ENCODE data around the gene ANO7.

Gene ANO7

DNA sequence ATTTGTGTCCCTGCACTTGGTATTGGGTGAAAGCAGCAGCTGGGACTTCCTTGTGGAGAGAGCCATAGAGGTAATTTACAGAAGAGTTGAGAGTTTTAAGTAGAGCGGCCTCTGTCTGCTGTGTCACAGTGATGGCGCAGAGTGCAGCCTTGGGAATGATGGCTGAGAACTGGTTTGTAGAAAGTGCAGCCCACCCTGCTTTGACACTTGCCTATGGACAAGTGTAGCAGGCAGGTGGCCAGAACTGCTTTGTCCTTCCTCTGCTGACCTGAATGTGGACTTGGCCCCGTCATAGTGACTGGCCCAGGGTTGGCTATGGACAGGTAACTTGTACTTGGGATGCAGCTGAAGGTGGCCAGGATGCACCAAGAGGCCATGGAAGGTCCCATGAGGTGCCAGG lies 6.4 kb upstream of the ANO7 start:
- in situ Hi-C loops (cut with MboI; ENCODE audit: low pct_unique_long_range_greater_than_20kb, low sequenced_read_pairs, unreplicated experiment), result no loop called here
- TF ChIP-seq, protein P1, sequence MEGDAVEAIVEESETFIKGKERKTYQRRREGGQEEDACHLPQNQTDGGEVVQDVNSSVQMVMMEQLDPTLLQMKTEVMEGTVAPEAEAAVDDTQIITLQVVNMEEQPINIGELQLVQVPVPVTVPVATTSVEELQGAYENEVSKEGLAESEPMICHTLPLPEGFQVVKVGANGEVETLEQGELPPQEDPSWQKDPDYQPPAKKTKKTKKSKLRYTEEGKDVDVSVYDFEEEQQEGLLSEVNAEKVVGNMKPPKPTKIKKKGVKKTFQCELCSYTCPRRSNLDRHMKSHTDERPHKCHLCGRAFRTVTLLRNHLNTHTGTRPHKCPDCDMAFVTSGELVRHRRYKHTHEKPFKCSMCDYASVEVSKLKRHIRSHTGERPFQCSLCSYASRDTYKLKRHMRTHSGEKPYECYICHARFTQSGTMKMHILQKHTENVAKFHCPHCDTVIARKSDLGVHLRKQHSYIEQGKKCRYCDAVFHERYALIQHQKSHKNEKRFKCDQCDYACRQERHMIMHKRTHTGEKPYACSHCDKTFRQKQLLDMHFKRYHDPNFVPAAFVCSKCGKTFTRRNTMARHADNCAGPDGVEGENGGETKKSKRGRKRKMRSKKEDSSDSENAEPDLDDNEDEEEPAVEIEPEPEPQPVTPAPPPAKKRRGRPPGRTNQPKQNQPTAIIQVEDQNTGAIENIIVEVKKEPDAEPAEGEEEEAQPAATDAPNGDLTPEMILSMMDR (IDR thresholded peaks at IDR 0.05; ENCODE audit: extremely low read depth, insufficient read depth, missing control alignments), result no peak
- DNase-seq (ENCODE audit: low spot score), result no peak

DNA sequence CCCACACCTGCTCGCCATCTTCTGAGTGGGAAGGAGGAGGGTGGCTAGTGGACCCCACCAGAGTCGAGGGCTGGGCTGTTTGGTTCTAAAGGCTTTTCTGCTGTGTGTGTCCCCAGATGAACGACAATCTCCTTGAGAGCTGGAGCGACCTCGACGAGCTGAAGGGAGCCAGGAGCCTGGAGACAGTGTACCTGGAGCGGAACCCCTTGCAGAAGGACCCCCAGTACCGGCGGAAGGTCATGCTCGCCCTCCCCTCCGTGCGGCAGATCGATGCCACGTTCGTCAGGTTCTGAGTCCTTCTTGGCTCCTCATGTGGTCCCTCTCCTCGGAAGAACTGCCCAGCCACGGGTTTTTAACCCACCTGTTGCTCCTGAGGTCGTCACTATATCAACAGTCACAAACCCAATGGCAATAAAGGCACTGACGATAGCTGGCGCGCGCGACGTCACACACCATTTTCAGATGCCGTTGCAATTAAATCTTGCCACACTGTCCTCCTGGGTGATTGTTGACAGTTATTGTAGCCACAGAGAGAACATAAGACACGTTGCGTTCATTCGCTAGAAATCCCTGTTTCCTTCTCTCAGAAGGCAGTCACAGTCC lies 5.8 kb upstream of the ANO7 start:
- TF ChIP-seq, protein P1 (IDR thresholded peaks at IDR 0.05; ENCODE audit: extremely low read depth, insufficient read depth, missing control alignments), result no peak
- in situ Hi-C loops (cut with MboI; ENCODE audit: low pct_unique_long_range_greater_than_20kb, low sequenced_read_pairs, unreplicated experiment), result no loop called here
- no peak for DNase-seq (ENCODE audit: low spot score)

DNA sequence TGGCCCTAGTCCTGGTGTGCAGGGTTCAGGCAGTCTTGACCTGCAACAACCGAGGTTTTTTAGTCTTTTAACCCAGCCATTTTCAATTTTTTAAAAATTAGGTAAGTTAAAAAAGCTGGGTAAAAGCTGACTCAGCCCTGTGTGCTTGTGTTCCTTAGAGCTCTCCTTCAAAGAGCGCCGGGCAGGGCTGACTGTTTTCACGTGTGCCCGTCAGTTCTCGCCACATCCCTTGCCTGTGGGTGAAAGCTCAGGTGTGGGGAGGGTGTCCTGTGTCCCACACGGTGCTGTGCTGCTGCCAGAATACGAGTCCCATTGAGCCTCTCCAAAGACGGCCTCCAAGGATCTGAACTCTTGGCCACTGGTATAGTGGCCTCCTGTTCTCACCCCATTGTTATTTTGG lies 5.3 kb upstream of the ANO7 start:
- TF ChIP-seq, protein P1 (IDR thresholded peaks at IDR 0.05; ENCODE audit: extremely low read depth, insufficient read depth, missing control alignments), result no peak
- in situ Hi-C loops (cut with MboI; ENCODE audit: low pct_unique_long_range_greater_than_20kb, low sequenced_read_pairs, unreplicated experiment), result no loop called here
- no peak for DNase-seq (ENCODE audit: low spot score)

DNA sequence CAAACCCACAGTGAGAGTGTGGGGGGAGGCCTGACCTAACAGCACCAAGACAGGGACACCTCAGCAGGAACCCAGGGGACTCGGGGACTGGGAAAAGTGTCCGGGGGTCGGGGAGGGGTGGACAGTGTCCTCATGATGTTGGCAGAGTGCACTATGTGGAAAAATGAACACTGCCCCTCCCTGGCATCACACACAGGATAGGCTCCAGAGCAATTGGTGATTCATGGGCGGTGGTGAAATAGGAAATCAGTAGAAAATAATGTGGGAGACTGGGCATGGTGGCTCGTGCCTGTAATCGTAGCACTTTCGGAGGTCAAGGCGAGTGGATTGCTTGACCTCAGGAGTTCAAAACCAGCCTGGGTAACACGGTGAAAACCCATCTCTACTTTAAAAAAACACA lies 3.6 kb upstream of the ANO7 start:
- in situ Hi-C loops (cut with MboI; ENCODE audit: low pct_unique_long_range_greater_than_20kb, low sequenced_read_pairs, unreplicated experiment), result no loop called here
- DNase-seq (ENCODE audit: low spot score), result no peak
- TF ChIP-seq, protein P1 (IDR thresholded peaks at IDR 0.05; ENCODE audit: extremely low read depth, insufficient read depth, missing control alignments), result no peak

DNA sequence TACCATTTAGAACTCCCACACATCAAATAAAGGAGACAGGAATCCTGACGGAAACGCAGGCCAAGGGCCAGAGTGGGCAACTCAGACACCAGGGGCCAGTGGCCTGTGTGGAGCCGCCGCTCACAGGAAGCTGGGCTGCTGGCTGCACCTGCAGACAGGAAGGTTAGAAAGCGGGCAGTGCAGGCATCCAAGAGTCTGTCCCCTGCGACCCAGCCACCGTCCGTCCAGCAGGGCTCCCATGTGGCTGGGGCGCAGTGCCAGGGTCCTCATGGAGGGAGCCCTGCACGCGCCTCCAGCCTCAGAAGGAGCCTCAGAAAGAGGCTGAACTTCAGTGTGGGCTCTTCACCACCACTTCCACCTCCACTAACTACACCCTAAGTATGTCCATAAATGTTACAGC lies 2.5 kb upstream of the ANO7 start:
- TF ChIP-seq, protein P1 (IDR thresholded peaks at IDR 0.05; ENCODE audit: extremely low read depth, insufficient read depth, missing control alignments), result no peak
- in situ Hi-C loops (cut with MboI; ENCODE audit: low pct_unique_long_range_greater_than_20kb, low sequenced_read_pairs, unreplicated experiment), result no loop called here
- no peak for DNase-seq (ENCODE audit: low spot score)

DNA sequence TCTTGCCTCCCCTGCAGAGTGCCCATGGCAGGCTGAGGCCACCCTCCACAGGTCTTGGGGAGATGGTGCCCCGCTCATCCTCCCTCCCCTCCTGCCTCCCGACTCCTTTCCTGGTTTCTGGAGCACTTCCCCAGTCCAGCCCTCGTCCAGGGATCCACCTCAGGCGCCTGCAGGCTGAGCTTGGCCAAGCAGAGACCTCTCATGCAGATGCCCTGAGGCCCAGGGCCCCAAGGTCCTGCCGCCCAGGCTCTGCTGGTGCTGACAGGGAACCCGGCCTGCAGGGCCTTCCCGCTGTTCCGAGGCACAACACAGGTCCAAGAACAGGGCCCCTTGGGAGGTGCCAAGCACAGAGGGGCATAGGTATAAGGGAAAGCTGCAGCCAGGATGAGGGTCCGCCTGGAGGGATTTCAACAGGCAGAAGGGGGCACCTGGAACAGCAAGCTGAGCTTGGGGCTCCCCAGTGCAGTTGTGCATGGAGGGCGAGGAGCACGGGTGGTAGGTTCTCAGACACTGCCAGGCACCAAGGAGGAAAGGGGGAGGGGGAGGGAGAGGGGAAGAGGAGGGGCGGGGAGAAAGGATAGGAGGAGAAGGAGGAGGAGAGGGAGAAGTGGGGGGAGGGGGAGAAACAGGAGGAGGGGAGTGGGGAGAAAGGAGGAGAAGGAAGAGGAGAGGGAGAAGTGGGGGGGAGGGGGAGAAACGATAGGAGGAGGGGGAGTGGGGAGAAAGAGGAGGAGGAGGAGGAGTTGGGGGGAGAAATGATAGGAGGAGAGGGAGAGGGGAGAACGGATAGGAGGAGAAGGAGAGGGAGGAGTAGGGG lies 1.2 kb upstream of the ANO7 start:
- TF ChIP-seq, protein P1 (IDR thresholded peaks at IDR 0.05; ENCODE audit: extremely low read depth, insufficient read depth, missing control alignments), result no peak
- DNase-seq (ENCODE audit: low spot score), result no peak
- in situ Hi-C loops (cut with MboI; ENCODE audit: low pct_unique_long_range_greater_than_20kb, low sequenced_read_pairs, unreplicated experiment), result no loop called here

Measured in GM13977 (cell line).